Caco-2 (cell line): ENCODE data around the gene STK32C. TPM values are rescaled to one million over a fixed set of nuclear protein-coding genes. Genes with fewer than 3 reads are reported as not detected.
A peak's percentile ranks its signal among the peaks of the same experiment; 100 is the strongest.

Experiments used
- BruUV-seq: library from RNA; stranded (reverse); fragments of 400-500 nt; replicated peaks from 2 replicates; lab custom pipeline; 2021; lab: Mats Ljungman, UMichigan
- CTCF ChIA-PET: fragments of 300-600 bp; sonication (Branson Sonifier 250); formaldehyde crosslinking; loops from one replicate; lab custom pipeline; 2022; ENCODE audit warnings: antibody characterized with exemption; lab: Charles Lee
- POLR2A ChIA-PET: fragments of 300-600 bp; sonication (Branson Sonifier 250); formaldehyde crosslinking; loops from one replicate; lab custom pipeline; 2022; ENCODE audit warnings: antibody characterized with exemption; lab: Charles Lee
- DNase-seq, 2 experiments: peaks; one replicate each; pipeline versions ENCODE4 v3.0.0 to v3.0.0-alpha.2; 2020 to 2022
- H3K27me3 ChIP-seq: replicated peaks from 2 replicates; pipeline ENCODE4 v1.6.0; 2011; ENCODE audit warnings: low read length; ENCODE audit not compliant: control insufficient read depth, insufficient read depth
- H3K36me3 ChIP-seq: 2 replicates; pipeline ENCODE4 v1.5.1; 2011; ENCODE audit warnings: low read length; ENCODE audit not compliant: control insufficient read depth, insufficient read depth
- H3K4me1 ChIP-seq: fragments of 250-450 bp; sonication (Bioruptor Pico); 2 replicates; pipeline ENCODE4 v1.5.1; 2020; ENCODE audit warnings: mild to moderate bottlenecking
- H3K4me3 ChIP-seq: 2 replicates; pipeline ENCODE4 v1.5.1; 2011; ENCODE audit warnings: low read depth, mild to moderate bottlenecking, control low read depth, low read length
- H3K9me3 ChIP-seq: fragments of 250-450 bp; sonication (Bioruptor Pico); 2 replicates; pipeline ENCODE4 v1.5.1; 2020; ENCODE audit warnings: mild to moderate bottlenecking, moderate library complexity
- H3K27ac Mint-ChIP-seq: one replicate; pipeline ENCODE4 v1.8.0; 2022; ENCODE audit warnings: mixed read lengths; ENCODE audit not compliant: unreplicated experiment
- H3K27me3 Mint-ChIP-seq: one replicate; pipeline ENCODE4 v1.8.0; 2022; ENCODE audit warnings: mixed read lengths; ENCODE audit not compliant: insufficient read depth, unreplicated experiment
- H3K36me3 Mint-ChIP-seq: one replicate; pipeline ENCODE4 v1.8.0; 2022; ENCODE audit warnings: mild to moderate bottlenecking, mixed read lengths; ENCODE audit not compliant: insufficient read depth, unreplicated experiment
- H3K4me1 Mint-ChIP-seq: one replicate; pipeline ENCODE4 v1.8.0; 2022; ENCODE audit warnings: low read depth, mixed read lengths; ENCODE audit not compliant: unreplicated experiment
- H3K4me3 Mint-ChIP-seq: one replicate; pipeline ENCODE4 v1.8.0; 2022; ENCODE audit warnings: mild to moderate bottlenecking, moderate library complexity, mixed read lengths; ENCODE audit not compliant: unreplicated experiment
- H3K9me3 Mint-ChIP-seq: one replicate; pipeline ENCODE4 v1.8.0; 2022; ENCODE audit warnings: mixed read lengths; ENCODE audit not compliant: unreplicated experiment
- intact Hi-C: fragments of 100-400 bp; cut with micrococcal nuclease; formaldehyde crosslinking; loops from one replicate; pipeline ENCODE4 v1.10.0; 2022; ENCODE audit not compliant: unreplicated experiment
- total RNA-seq: library from RNA; stranded (reverse); gene quantifications from 2 replicates; pipeline ENCODE4 v1.2.3, GENCODE V29; 2022
- TF ChIP-seq, protein P1 (sequence below), 2 experiments: fragments of 200-600 bp in 1 of 2; IDR thresholded peaks; 1 replicate in 1 of 2; 2 replicates in 1 of 2; pipeline versions ENCODE4 v1.5.1 to v1.8.0; 2011 to 2022; ENCODE audit warnings: antibody characterized with exemption in 1 of 2, control low read depth in 1 of 2, inconsistent platforms in 1 of 2, low read depth in 1 of 2, low read length in 1 of 2, mild to moderate bottlenecking in 1 of 2, moderate library complexity in 1 of 2; ENCODE audit not compliant: insufficient read depth in 1 of 2, severe bottlenecking in 1 of 2, unreplicated experiment in 1 of 2

STK32C gene
- total RNA-seq, 1 experiment from 2014 or later: 13.3 TPM

DNA sequence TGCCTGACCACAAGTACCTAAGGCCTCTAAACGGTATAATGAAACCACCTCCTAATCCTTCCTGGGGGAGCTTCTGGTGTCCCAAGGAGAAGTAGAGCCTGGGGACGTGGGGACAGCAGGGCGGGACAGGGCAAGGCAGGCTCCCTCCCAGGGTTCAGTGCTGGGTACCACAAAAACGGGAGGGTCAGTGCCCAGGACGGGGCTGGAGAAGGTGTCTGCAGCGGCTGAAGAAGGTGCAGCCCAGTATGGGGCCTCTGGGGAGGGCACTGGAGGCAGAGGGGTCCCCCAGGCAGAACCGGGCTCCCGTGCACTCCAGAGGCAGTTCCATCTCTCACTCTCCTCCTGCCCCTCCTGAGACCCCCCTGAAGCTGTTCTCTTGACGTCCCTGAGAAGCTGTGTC, 74.8 kb downstream of the STK32C start:
- Mint-ChIP-seq H3K27me3 (no peaks in the 10 kb centered on the region), H3K36me3 (no peaks in the 10 kb centered on the region), H3K9me3 (no peaks in the 10 kb centered on the region), H3K27ac (no peak overlapping the region), H3K4me1 (no peaks in the 10 kb centered on the region), H3K4me3 (no peak overlapping the region)
- no peaks in the 10 kb centered on the region for H3K36me3 ChIP-seq
- no peak overlapping the region for H3K4me3 ChIP-seq
- no peaks in the 10 kb centered on the region for H3K27me3 ChIP-seq
- no TSS peak for BruUV-seq
- no peaks in the 10 kb centered on the region for H3K9me3 ChIP-seq
- intact Hi-C loops: no loop called here
- TF ChIP-seq, protein P1, sequence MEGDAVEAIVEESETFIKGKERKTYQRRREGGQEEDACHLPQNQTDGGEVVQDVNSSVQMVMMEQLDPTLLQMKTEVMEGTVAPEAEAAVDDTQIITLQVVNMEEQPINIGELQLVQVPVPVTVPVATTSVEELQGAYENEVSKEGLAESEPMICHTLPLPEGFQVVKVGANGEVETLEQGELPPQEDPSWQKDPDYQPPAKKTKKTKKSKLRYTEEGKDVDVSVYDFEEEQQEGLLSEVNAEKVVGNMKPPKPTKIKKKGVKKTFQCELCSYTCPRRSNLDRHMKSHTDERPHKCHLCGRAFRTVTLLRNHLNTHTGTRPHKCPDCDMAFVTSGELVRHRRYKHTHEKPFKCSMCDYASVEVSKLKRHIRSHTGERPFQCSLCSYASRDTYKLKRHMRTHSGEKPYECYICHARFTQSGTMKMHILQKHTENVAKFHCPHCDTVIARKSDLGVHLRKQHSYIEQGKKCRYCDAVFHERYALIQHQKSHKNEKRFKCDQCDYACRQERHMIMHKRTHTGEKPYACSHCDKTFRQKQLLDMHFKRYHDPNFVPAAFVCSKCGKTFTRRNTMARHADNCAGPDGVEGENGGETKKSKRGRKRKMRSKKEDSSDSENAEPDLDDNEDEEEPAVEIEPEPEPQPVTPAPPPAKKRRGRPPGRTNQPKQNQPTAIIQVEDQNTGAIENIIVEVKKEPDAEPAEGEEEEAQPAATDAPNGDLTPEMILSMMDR (IDR thresholded peaks at IDR 0.05; ENCODE audit: insufficient read depth in 1 of 2, low read depth in 1 of 2, low read length in 1 of 2, severe bottlenecking in 1 of 2, unreplicated experiment in 1 of 2): no peak
- ChIA-PET POLR2A (no interaction called here), CTCF (no interaction called here)
- no peaks in the 10 kb centered on the region for H3K4me1 ChIP-seq
- no peak for DNase-seq

DNA sequence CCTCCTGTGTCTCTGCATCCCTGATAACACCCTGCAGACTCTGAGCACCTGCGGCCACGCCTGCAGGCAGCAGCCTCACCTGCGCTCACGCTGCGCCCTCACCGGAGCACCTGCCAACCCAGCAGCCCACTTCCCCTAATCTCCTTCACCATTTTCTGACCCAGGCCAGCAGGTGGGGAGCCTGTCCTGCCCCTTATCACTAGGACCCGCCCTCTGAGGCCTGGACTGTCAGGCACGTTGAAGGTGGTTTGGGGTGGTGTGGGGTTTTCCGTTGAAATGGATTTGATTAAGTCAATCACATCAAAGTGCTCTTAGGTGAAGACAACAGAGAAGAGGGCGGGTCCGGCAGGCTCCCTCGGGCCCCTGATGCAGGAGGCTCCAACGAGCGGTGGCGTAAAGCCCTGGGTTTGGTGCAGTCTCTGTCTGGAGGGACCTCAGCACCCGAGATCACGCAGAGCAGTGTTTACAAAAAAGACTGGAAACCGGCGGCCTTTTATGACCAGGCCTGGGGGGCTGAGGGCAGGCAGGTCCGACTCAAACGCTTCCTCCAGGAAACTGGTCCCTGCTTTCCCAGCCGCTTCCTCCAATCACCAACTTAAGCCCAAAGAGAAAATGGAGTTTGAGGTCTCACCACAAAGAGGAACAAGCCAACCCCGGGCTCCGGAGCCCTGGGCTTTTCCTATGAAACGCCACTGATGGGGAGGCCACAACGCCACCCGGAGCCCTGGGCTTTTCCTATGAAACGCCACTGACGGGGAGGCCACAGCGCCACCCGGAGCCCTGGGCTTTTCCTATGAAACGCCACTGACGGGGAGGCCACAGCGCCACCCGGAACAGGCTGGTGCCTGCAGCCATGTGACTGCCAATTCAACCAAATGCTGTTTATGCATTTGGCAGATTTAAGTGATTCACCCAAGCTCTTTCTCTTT, 75.5 kb downstream of the STK32C start:
- Mint-ChIP-seq H3K4me3 (no peak overlapping the region), H3K9me3 (no peaks in the 10 kb centered on the region), H3K4me1 (no peaks in the 10 kb centered on the region), H3K27ac (no peak overlapping the region), H3K36me3 (no peaks in the 10 kb centered on the region), H3K27me3 (no peaks in the 10 kb centered on the region)
- DNase-seq: peak in 1 of 2 experiments; percentile 17
- H3K9me3 ChIP-seq: no peaks in the 10 kb centered on the region
- no TSS peak for BruUV-seq
- H3K27me3 ChIP-seq: no peaks in the 10 kb centered on the region
- no peaks in the 10 kb centered on the region for H3K4me1 ChIP-seq
- TF ChIP-seq, protein P1 (IDR thresholded peaks at IDR 0.05; ENCODE audit: insufficient read depth in 1 of 2, low read depth in 1 of 2, low read length in 1 of 2, severe bottlenecking in 1 of 2, unreplicated experiment in 1 of 2): no peak
- ChIA-PET POLR2A (no interaction called here), CTCF (no interaction called here)
- H3K36me3 ChIP-seq: no peaks in the 10 kb centered on the region
- no peak overlapping the region for H3K4me3 ChIP-seq
- intact Hi-C loops: no loop called here

DNA sequence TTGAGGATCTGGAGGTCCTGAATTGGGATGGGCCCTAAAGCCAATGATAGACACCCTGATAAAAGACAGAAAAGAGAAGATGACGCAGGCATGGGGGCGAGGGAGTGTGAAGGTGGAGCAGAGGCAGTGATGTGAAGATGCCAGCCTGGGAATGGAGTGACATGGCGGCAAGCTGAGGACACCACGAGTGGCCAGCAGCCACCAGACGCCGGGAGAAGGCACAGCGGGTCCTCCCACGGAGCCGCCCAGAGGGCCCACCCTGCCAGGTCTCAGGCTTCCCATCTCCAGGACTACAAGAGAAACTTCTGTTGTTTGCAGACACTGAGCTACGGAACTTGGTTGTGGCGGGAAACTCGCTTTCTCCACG, 76.1 kb downstream of the STK32C start:
- Histone ChIP-seq H3K27me3 (no peaks in the 10 kb centered on the region), H3K4me3 (no peak overlapping the region), H3K36me3 (no peaks in the 10 kb centered on the region), H3K9me3 (no peaks in the 10 kb centered on the region), H3K4me1 (no peaks in the 10 kb centered on the region)
- H3K4me1 Mint-ChIP-seq: no peaks in the 10 kb centered on the region
- no peaks in the 10 kb centered on the region for H3K9me3 Mint-ChIP-seq
- H3K36me3 Mint-ChIP-seq: no peaks in the 10 kb centered on the region
- POLR2A ChIA-PET: no interaction called here
- TF ChIP-seq, protein P1 (IDR thresholded peaks at IDR 0.05; ENCODE audit: insufficient read depth in 1 of 2, low read depth in 1 of 2, low read length in 1 of 2, severe bottlenecking in 1 of 2, unreplicated experiment in 1 of 2): no peak
- CTCF ChIA-PET: no interaction called here
- H3K4me3 Mint-ChIP-seq: no peak overlapping the region
- no peaks in the 10 kb centered on the region for H3K27me3 Mint-ChIP-seq
- no TSS peak for BruUV-seq
- intact Hi-C loops: no loop called here
- DNase-seq: no peak
- H3K27ac Mint-ChIP-seq: no peak overlapping the region
